Midbrain (tissue), 1 donor: ENCODE data around the gene PPTC7.
"Not testable (repeated sequence)": the region's sequence is repeated elsewhere in the genome, so short reads cannot be mapped to it uniquely, and the experiment has no call there.

Experiments used
- DNase-seq: peaks from one replicate; lab custom pipeline; 2025; lab: John Stamatoyannopoulos, UW

Gene PPTC7

DNA sequence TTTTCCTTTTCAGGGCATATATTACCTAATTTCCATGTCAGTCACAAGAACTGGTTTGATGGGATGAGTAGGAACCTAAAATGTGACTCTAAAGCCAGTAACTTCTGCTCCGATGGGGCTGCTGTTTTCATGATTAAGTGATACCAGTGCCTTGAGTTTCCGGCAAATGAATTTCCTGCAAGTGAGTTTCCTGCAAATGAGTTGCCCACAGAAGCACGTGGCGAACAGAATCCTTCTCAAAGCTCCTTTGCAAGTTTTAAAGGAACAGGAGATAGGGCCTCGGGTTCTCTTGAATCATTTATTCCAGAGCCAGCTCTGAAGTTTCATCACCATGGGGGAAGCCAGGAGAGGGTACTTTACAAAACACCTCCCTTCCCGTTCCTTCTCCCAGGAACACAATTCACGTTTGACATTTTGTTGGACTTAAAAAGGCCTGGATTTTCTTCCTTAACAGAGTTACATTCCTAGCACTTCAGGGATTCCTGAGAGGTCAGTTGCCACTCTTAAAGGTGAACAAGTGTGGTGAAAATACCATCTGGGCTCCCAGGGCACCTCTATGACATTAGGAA lies 2.2 kb upstream of the PPTC7 start:
- DNase-seq = no peak

DNA sequence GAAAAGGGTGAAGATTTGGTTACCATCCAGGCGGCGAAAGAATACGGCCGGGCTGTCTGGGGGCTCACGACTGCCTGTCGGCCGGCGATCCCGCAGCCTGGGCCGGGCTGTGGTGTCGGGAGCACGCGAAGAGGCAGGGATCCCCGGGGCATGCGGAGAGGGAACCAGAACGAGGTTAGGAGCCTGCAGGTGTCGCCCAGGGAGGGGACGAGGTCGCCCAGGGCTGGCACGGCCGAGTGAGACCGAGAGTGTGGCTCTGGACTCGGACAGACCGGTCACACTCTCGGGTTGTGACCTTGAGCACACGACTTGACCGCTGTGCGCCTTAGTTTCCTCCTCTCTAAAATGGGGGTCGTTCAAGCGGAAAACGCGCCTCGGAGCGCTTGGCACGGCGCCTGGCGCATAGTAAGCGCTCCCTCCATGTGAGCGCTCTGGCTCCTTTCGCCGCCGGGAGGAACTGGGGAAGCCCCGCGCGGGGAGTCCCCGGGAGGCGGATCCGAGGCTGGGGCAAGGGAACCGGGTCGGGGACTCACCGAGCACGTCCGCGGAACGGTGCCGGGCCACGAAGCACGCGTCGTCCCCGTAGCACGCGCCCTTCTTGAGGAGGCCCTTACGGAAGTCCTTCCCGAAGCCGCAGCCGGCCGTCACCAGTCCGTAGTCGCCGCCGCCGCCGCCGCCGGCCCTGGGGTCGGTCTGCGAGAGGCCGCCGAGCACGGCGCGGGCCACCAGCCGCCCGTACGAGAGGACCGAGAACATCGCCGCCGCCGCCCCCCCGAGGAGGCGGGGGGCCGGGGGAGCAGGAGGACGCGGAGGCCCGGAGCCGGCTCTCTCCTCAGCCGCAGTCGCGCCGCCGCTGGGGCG lies 612 bp downstream of the PPTC7 start:
- peak; percentile 75 for DNase-seq

DNA sequence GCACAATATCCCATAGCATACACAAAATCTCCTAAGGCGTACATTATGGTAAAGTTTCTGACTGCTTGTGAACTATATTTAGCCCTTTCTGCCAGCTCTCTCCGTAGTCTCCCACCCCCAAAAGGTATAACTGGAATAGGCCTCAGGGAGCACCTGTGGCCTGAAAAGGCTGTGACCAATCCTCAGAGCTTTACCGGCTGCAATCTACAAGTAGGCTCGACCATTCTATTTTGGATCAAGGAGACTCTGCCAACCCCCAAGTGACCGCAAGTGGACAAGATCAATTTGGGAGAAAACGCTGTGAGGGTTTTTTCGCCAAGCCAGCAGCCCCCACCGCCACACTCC lies 1.2 kb downstream of the PPTC7 start:
- peak; percentile 33 for DNase-seq

DNA sequence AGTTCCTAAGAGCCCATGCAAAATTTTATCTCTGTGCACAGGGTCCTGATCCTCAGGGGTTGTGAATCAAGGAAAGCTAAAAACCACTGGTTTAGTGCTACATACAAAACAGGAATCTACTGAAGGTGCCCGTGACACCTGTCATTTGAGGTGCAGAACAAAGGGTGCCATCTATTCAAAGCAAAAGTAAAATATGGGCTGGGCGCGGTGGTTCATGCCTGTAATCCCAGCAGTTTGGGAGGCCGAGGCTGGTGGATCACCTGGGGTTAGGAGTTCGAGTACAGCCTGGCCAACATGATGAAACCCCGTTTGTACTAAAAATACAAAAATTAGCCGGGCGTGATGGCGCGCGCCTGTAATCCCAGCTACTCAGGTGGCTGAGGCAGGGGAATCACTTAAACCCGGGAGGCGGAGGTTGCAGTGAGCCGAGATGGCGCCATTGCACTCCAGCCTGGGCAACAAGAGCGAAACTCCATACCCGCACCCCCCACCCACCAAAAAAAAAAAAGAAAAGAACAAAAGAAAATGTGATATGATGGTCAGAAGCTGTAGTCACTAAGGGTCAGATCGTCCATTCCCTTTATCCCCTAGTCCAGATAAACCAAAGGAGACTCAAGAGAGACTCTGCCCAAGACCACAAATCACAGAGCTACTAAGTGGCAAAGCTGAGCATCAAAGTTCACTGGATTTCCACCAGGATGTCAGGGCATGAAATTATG lies 3.4 kb downstream of the PPTC7 start:
- no peak for DNase-seq

DNA sequence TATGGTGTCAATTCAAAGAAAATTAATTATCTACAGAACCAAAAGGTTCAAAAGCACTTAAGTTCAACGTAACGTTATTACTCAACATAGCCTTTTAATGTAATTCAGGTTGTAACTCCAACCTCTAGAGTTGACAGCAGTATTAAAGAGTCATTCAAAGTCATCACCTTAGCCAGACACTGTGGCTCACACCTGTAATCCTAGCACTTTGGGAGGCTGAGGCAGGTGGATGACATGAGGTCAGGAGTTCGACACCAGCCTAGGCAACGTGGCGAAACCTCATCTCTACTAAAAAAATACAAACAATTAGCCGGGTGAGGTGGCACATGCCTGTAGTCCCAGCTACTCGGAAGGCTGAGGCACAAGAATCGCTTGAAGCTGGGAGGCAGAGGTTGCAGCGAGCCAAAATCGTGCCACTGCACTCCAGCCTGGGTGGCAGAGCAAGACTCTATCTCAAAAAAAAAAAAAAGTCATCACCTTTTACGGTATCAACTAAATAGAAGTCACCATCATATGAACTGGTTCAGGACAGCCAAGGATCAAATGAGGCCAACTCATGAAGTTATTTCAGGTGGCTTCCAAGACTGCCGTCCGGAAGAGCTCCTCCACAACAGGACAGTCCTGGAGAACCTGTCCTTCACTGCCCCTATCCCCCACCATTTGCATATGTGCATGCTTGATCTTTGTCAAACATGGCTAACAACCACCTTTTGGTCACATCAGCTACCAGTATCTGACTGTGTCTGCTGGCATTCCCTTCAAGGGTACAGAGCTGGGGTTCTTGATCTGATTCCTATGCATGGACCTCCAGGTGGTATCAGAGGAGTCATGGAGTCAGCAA lies 4.2 kb downstream of the PPTC7 start:
- DNase-seq = no peak

DNA sequence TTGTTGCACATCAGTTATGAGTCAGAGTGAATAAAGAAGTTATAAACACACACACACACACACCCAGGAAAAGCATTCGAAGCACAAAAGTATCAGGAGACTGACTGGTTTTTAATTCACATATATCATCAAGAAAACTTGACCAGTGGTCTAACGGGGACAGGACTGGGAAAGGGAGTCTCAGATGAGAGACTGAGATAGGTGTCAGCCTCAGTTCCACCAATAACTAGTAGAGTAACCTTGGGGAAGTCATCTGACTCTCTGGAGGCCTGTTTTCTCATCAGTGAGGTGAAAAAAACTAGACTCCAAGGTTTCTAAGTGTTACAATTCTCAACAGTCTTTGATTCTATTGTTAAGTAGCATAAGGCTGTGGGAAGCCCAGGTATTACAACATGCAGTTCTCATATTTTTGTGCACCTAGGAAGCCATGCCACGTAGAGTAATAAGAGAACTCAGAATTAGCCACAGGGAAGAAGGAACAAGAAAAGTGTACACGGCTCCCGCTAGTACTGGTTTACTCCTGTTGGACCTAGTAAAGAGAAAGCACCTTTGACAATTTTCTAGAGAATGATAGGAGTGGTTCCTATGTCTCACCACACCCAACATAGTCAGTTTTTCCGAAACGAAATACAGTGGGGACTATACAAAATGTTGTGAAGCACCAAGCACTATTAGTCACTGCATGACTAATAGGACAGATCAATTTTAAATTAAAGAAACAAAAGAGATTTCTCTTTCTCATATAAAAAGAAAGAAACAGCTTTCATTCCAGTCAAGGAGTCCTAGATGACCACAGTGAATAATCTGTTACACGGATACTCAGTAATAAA lies 5.0 kb downstream of the PPTC7 start:
- DNase-seq = no peak

DNA sequence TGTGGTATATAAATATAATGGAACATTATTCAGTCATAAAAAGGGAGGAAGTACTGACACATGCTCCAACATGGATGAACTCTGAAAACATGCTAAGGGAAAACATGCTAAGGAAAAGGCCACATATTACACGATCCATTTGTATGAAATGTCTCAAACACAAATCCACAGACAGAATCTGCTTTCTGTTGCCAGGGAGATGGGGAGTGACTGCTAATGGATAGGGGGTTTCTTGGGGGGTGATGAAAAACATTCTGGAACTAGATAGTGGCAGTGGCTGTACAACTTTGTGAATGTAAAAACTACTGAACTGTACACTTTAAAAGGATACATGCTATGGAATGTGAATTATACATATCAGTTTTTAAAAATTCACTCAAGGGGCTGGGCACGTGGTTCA lies 6.6 kb downstream of the PPTC7 start:
- no peak for DNase-seq

DNA sequence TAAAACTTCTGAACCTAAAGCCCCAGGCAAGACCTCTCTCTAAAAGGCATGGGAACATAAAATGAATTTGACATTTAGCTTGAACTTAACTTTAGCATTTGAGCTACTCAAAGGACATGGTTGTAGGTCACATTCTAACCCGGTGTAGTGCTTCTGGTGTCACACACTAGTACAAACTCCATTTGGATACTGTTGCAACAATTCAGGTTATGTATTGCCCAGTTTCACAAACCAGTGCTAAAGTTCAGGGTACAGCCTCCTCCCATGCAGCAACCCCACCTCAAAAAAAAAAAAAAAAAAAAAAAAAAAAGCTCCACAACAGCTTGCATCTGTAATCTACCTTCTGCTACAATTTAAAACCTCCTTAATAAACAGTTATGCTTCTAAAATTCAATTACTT lies 7.8 kb downstream of the PPTC7 start:
- no peak for DNase-seq

DNA sequence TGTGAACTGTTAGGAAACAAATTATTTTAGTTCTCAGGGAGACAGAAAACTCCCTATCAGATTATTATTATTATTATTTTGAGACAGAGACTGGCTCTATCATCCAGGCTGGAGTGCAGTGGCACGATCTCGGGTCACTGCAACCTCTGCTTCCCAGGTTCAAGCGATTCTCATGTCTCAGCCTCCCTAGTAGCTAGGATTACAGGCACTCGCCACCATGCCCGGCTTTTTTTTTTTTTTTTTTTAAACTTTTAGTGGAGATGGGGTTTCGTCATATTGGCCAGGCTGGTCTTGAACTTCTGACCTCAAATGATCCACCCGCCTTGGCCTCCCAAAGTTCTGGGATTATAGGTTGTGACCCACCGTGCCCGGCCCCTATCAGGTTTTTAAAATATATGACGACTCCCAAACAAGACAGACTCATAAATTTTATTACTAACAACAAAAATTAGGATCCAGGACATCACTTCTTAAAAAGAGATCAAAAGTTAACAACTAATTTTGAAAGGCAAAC lies 8.3 kb downstream of the PPTC7 start:
- DNase-seq = not testable (repeated sequence)

DNA sequence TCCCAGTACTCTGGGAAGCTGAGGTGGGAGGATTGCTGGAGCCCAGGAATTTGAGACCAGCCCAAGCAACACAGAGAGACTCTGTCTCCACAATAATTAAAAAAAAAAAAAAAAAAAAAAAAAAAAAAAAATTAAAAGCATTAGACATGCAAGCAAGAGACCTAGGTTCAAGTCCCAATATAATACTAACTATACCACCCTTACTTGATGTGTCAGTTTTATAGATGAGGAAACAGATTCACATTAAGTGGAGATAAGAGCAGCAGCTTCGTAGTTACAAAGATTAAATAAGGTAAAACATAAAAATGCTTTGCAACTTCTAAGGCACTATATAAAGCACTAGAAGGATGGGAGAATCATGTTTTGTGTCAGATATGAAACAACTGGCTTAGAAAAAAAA lies 9.1 kb downstream of the PPTC7 start:
- no peak for DNase-seq

DNA sequence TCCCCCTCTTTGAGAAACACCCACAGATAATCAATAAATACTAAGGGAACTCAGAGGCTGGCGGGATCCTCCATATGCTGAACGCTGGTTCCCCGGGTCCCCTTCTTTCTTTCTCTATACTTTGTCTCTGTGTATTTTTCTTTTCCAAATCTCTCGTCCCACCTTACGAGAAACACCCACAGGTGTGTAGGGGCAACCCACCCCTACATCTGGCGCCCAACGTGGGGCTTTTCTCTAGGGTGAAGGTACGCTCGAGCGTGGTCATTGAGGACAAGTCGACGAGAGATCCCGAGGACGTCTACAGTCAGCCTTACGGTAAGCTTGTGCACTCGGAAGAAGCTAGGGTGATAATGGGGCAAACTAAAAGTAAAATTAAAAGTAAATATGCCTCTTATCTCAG lies 12.3 kb downstream of the PPTC7 start:
- DNase-seq = not testable (repeated sequence)

DNA sequence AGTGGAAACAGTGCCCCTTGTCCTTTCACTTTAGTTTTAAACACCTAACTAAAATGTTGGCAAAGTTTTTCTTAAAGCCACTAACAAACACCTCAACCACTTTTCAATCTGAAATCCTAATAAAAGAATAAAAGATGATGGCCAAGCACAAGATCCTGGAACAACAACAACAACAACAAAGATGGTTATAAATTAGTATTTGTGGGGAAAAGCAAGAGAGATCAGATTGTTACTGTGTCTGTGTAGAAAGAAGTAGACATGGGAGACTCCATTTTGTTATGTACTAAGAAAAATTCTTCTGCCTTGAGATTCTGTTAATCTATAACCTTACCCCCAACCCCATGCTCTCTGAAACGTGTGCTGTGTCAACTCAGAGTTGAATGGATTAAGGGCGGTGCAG lies 13.3 kb downstream of the PPTC7 start:
- DNase-seq = not testable (repeated sequence)

DNA sequence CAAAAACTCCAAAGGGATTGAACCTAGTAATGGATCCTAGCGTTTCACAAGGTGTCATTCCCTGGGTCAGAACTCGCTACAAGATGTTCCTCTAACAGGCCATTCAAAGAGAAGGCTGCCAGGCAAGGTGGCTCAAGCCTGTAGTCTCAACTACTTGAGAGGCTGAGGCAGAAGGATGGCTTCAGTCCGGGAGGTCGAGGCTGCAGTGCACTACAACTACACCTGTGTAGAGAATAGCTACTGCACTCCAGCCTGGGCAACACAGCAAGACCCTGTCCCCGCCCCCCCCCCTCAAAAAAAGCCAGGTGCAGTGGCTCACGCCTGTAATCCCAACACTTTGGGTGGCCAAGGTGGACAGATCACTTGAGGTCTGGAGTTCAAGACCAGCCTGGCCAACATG lies 14.4 kb downstream of the PPTC7 start:
- DNase-seq = no peak

DNA sequence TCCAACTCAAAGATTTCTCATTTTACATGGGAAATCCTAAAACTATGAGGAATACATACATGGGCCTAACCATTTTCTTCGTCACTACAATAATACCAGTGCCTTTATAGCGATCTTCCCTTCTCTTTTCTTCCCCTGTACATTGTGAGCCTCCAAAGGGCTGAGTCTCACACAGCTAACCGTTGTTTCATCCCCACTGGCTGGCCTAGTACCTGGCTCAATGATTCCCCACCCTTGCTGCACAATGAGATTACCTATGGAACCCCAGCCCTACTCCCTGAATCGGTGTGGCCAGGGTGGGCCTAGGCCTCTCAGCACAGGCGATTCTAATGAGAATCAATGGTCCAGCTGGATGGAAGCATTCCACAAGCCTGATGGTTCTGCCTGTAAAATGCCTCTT lies 16.1 kb downstream of the PPTC7 start:
- DNase-seq = no peak

DNA sequence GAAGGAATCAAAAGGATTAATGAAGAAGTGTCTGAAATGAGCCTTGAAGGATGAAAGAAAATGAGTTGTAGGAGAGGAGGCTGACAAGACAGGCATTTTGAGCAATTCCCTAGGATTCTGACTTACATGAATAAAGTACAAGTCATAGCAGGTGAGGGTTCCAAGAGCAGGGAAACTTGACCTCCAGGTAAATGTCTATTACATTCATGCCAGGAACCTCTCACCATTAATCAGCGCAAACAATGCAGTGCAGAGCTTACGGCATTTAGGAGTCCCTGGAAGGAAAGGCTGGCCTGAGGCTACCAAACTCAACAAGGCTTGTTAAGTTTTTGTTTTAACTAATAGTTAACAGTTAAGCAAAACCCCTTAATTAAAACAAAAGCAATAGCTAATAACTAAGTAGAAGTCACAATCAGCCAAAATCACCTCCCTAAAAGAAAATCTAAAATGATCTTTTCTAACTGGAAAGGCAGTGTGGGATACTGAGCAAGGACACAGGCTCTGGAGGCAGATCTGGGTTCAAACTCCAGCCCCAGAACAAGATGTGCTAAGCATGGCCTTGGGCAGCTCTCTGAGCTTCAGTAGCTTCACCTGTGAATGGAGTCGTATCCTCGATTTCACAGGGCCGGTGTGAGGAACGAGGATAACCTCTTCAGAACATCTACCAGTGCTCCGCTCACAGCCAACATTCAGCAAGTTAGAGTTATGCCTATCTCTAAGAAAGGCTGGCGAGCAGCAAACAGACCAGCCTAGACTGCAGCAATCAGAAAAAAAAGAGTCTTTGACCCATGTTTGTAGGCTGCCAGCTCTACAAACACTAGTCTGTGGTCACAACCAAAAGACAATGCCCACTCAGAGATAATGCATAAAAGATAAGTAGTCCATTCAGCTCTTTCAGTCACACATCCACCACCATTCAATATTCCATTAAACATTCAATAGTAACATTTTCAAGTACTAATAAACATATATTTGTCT lies 16.9 kb downstream of the PPTC7 start:
- DNase-seq = peak; percentile 61

DNA sequence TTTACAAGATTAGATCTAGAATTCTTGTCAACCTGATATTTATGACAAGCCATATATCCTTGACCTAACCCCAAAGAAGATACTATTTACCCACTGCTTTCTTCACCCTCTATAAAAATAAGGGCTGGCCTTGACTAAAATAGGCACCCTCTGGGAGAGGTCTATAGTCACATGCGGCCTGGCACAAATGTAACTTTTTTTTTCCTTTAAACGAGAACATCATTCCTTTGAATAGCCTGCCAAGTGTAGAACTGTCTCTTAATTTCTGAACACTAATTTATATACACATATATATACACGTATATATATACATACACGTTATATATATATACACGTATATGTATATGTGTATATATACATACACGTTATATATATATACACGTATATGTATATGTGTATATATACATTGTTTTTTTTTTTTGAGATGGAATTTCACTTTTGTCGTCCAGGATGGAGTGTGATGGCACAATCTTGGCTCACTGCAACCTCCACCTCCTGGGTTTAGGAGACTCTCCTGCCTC lies 18.6 kb downstream of the PPTC7 start:
- no peak for DNase-seq

DNA sequence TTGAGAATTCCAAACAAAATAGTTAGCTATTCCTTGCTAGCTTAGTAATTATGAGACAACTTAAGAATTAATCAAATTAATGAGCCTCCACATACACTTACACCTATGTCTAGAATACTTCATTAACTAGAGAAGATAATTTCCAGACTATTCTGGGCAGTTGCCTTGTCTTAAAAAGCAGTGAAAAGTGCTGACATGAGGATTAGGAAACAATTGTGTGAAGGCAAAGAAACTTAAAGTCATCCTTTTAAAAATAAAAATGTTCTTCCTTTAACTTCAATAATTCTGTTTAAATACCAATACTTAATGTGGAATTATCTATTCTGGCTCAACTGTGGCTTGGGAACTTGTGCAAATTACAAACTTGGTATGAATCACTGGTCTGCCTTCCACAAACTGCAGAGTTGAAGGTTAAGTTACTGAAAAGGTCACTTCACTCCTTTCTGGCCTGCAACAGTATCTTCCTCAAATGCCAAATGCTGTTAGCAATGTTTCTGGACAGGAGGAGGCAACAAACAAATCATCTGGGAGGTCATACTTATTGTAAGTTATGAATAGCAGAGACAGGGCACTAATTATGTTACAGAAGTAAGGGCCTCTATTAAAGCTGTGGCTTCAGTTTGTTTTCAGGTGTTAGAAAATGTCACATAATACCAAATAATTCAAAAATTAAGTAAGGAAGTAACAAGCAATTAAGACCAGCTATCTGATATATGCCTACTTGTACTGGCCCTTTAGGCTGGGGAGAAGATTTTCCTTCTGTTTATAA lies 19.2 kb downstream of the PPTC7 start:
- DNase-seq = no peak

DNA sequence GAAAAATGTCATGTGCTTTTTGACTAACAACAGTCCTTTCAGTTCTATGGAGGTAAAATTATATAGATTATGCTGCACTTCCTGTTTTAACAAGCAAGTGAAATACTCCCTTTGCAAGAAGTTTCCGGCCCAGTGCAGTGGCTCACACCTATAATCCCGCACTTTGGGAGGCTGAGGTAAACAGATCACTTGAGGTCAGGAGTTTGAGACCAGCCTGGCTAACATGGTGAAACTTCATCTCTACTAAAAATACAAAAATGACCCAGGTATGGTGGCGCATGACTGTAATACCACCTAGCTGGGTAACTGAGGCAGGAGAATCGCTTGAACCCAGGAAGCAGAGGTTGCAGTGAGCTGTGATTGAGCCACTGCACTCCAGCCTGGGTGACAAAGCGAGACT lies 20.7 kb downstream of the PPTC7 start:
- DNase-seq = not testable (repeated sequence)
